ENCODE results near the gene SMYD3.

The SMYD3 gene

GRCh38 chr1:246309247-246309884 is 197.7 kb downstream of the SMYD3 start:
- Histone ChIP-seq H3K4me1 (ENCODE audit: insufficient read depth, low read length, poor library complexity, severe bottlenecking) (peaks cover 16% of the 10 kb centered on the region), H3K36me3 (ENCODE audit: insufficient read depth, low read length) (no peaks in the 10 kb centered on the region), H3K4me2 (ENCODE audit: low read depth, low read length, poor library complexity, severe bottlenecking) (no peak overlapping the region), H3K9me2 (replicated peaks; ENCODE audit: low read depth, low read length) (no peaks in the 10 kb centered on the region), H3F3A (ENCODE audit: low read depth) (no peaks in the 10 kb centered on the region), H3K27me3 (ENCODE audit: insufficient read depth, low read length, poor library complexity, severe bottlenecking) (no peaks in the 10 kb centered on the region), H4K20me1 (ENCODE audit: insufficient read depth, low read length, poor library complexity, severe bottlenecking) (no peaks in the 10 kb centered on the region), H3K9ac (ENCODE audit: low read depth, low read length, poor library complexity, severe bottlenecking) (no peak overlapping the region), H3K4me3 (ENCODE audit: low read length, poor library complexity, severe bottlenecking) (no peak overlapping the region), H2AFZ (ENCODE audit: low read length) (no peak overlapping the region), H3K79me2 (ENCODE audit: insufficient read depth, low read length) (no peaks in the 10 kb centered on the region), H3K9me3 (ENCODE audit: insufficient read depth, low read depth, low read length) (no peaks in the 10 kb centered on the region)
- TF ChIP-seq CTCF (conservative IDR thresholded peaks at IDR 0.05; ENCODE audit: low read length) = no peak

- H3K9me2 ChIP-seq (replicated peaks; ENCODE audit: low read depth, low read length) = no peaks in the 10 kb centered on the region
- no peak overlapping the region for H3K9ac ChIP-seq (ENCODE audit: low read depth, low read length, poor library complexity, severe bottlenecking)
These were observed 198.5 kb downstream of the SMYD3 start for GRCh38 chr1:246308533-246309075.

GRCh38 chr1:246306415-246307037 is 200.6 kb downstream of the SMYD3 start:
- no peak overlapping the region for H3K4me3 ChIP-seq (ENCODE audit: low read length, poor library complexity, severe bottlenecking)
- no peaks in the 10 kb centered on the region for H3F3A ChIP-seq (ENCODE audit: low read depth)
- no peak overlapping the region for H3K4me2 ChIP-seq (ENCODE audit: low read depth, low read length, poor library complexity, severe bottlenecking)
- no peaks in the 10 kb centered on the region for H4K20me1 ChIP-seq (ENCODE audit: insufficient read depth, low read length, poor library complexity, severe bottlenecking)
- no peaks in the 10 kb centered on the region for H3K9me3 ChIP-seq (ENCODE audit: insufficient read depth, low read depth, low read length)
- no peak overlapping the region for H3K9ac ChIP-seq (ENCODE audit: low read depth, low read length, poor library complexity, severe bottlenecking)
- H3K79me2 ChIP-seq (ENCODE audit: insufficient read depth, low read length) = no peaks in the 10 kb centered on the region
- H3K27me3 ChIP-seq (ENCODE audit: insufficient read depth, low read length, poor library complexity, severe bottlenecking) = no peaks in the 10 kb centered on the region
- no peaks in the 10 kb centered on the region for H3K9me2 ChIP-seq (replicated peaks; ENCODE audit: low read depth, low read length)
- no peaks in the 10 kb centered on the region for H3K36me3 ChIP-seq (ENCODE audit: insufficient read depth, low read length)
- no peak overlapping the region for H2AFZ ChIP-seq (ENCODE audit: low read length)
- no peak for TF ChIP-seq CTCF (conservative IDR thresholded peaks at IDR 0.05; ENCODE audit: low read length)
- TF ChIP-seq EZH2phosphoT487 (IDR thresholded peaks at IDR 0.05; ENCODE audit: borderline replicate concordance) = no peak
- H3K4me1 ChIP-seq (ENCODE audit: insufficient read depth, low read length, poor library complexity, severe bottlenecking) = peaks cover 20% of the 10 kb centered on the region

More at GRCh38 chr1:246308533-246309075, 198.5 kb downstream of the SMYD3 start:
- H3K79me2 ChIP-seq (ENCODE audit: insufficient read depth, low read length) = no peaks in the 10 kb centered on the region
- H3K4me3 ChIP-seq (ENCODE audit: low read length, poor library complexity, severe bottlenecking) = no peak overlapping the region
- H2AFZ ChIP-seq (ENCODE audit: low read length) = no peak overlapping the region
- no peaks in the 10 kb centered on the region for H4K20me1 ChIP-seq (ENCODE audit: insufficient read depth, low read length, poor library complexity, severe bottlenecking)
- H3K36me3 ChIP-seq (ENCODE audit: insufficient read depth, low read length) = no peaks in the 10 kb centered on the region
- no peaks in the 10 kb centered on the region for H3F3A ChIP-seq (ENCODE audit: low read depth)
- H3K4me1 ChIP-seq (ENCODE audit: insufficient read depth, low read length, poor library complexity, severe bottlenecking) = peaks cover 18% of the 10 kb centered on the region
- TF ChIP-seq EZH2phosphoT487 (IDR thresholded peaks at IDR 0.05; ENCODE audit: borderline replicate concordance) = no peak
- TF ChIP-seq CTCF (conservative IDR thresholded peaks at IDR 0.05; ENCODE audit: low read length) = no peak
- H3K4me2 ChIP-seq (ENCODE audit: low read depth, low read length, poor library complexity, severe bottlenecking) = no peak overlapping the region
- H3K9me3 ChIP-seq (ENCODE audit: insufficient read depth, low read depth, low read length) = no peaks in the 10 kb centered on the region
- no peaks in the 10 kb centered on the region for H3K27me3 ChIP-seq (ENCODE audit: insufficient read depth, low read length, poor library complexity, severe bottlenecking)

Measured in Loucy (cell line).